Activated naive CD8-positive, alpha-beta T cell treated with anti-CD3 and anti-CD28 coated beads, Interleukin-2, amount 50 U/mL, for 16 hours (primary cell): Measurements from ENCODE around the gene SLC10A3.

ENCODE experiments used
- DNase-seq: peaks from one replicate; pipeline ENCODE4 v3.0.0-alpha.2; 2020; ENCODE audit warnings: low read depth, low spot score

Gene SLC10A3

GRCh38 chrX:154465601-154466000 is 24.8 kb downstream of the SLC10A3 start:
- no peak for DNase-seq

GRCh38 chrX:154464806-154465365 is 25.5 kb downstream of the SLC10A3 start:
- no peak for DNase-seq

- no peak for DNase-seq
Observed at GRCh38 chrX:154463611-154464220, 26.7 kb downstream of the SLC10A3 start.

- no peak for DNase-seq
Observed at GRCh38 chrX:154462396-154462795, 28.0 kb downstream of the SLC10A3 start.

GRCh38 chrX:154460326-154460725 is 30.1 kb downstream of the SLC10A3 start:
- DNase-seq: no peak

GRCh38 chrX:154459832-154460231 is 30.6 kb downstream of the SLC10A3 start:
- no peak for DNase-seq

GRCh38 chrX:154458954-154459778 is 31.3 kb downstream of the SLC10A3 start:
- no peak for DNase-seq

- DNase-seq: no peak
Observed at GRCh38 chrX:154458116-154458953, 32.1 kb downstream of the SLC10A3 start, which contains the start of gene PLXNA3. PLXNA3 (plus strand) TSS chrX:154458281; CDS start chrX:154460184, 1,903 bp downstream.

GRCh38 chrX:154457491-154458115 is 32.8 kb downstream of the SLC10A3 start:
- no peak for DNase-seq

GRCh38 chrX:154452823-154453222 is 37.6 kb downstream of the SLC10A3 start:
- DNase-seq: no peak

GRCh38 chrX:154450312-154450711 is 40.1 kb downstream of the SLC10A3 start:
- no peak for DNase-seq

- no peak for DNase-seq
Observed at GRCh38 chrX:154449618-154450017, 40.8 kb downstream of the SLC10A3 start.

GRCh38 chrX:154448484-154448883 is 41.9 kb downstream of the SLC10A3 start:
- DNase-seq: no peak

GRCh38 chrX:154446430-154446829 is 44.0 kb downstream of the SLC10A3 start:
- DNase-seq: no peak

GRCh38 chrX:154445776-154446175 is 44.7 kb downstream of the SLC10A3 start:
- DNase-seq: no peak

GRCh38 chrX:154444755-154445246 is 45.6 kb downstream of the SLC10A3 start:
- DNase-seq: no peak

GRCh38 chrX:154443992-154444754 is 46.3 kb downstream of the SLC10A3 start, which contains the start of gene FAM50A:
FAM50A (plus strand) TSS chrX:154444141; CDS start chrX:154444236, 95 bp downstream.
- peak; percentile 30 for DNase-seq

- no peak for DNase-seq
Observed at GRCh38 chrX:154443479-154443910, 46.9 kb downstream of the SLC10A3 start.

GRCh38 chrX:154441984-154442707 is 48.3 kb downstream of the SLC10A3 start:
- DNase-seq: no peak

- DNase-seq: no peak
Observed at GRCh38 chrX:154441564-154441963, 48.9 kb downstream of the SLC10A3 start.
